Activated CD4-positive, alpha-beta T cell treated with anti-CD3 and anti-CD28 coated beads for 48 hours (primary cell): ENCODE data around the gene IFNLR1.

Experiments used
- DNase-seq: peaks from one replicate; pipeline ENCODE4 v3.0.0-alpha.2; 2020

The IFNLR1 gene

DNA sequence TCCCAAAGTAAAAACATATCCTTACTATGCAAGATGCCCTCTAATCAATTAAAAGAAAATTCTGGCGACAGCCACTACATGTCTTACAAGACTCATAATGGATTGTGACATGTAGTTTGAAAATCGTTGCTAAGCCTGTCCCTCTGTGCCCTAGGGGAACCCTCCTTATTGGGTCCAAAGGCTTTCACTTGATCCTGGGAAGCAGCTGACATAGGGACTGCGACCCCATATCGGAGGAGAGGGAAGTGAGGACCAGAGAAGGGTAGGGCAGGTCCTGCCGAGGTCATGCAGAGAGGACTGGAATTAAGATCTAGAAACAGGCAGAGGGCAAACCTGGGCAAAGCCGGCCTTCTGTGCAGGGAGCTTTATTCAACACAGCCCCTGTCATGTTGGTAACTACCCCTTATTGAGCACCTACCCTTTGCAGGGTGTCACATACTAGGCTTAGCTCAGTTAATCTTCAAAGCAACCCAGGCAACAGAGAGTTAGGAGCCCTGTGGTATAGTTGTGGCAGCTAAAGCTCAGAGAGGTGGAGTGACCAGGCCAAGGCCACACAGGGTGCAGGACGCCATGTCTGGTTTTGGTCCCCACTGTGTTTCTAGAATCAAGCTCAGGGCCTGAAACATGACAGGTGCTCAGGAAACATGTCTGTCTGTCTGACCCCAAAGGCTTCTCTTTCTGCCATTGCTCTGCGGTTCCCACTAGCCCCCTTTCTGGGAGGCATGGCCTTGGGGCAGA is 18.4 kb upstream of the IFNLR1 start:
- no peak for DNase-seq

DNA sequence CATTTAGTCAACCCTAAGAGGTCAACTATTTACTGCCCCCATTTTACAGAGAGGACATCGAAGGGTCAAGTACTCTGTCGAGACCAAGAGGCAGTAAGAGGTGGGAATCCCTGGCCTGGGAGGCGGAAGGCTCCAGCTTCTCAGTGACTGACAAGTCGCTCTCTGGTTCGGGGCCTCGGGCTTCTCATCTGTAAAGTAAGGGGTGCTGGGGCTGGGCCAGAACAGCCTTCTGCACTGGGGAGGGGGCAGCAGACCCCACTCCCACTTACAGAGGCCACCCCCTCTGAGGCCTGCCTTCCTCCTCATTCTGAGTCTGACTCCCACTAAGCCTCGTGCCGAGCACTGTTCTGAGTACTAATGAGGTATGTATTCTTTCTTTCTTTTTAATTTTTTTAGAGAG is 17.0 kb upstream of the IFNLR1 start:
- no peak for DNase-seq

DNA sequence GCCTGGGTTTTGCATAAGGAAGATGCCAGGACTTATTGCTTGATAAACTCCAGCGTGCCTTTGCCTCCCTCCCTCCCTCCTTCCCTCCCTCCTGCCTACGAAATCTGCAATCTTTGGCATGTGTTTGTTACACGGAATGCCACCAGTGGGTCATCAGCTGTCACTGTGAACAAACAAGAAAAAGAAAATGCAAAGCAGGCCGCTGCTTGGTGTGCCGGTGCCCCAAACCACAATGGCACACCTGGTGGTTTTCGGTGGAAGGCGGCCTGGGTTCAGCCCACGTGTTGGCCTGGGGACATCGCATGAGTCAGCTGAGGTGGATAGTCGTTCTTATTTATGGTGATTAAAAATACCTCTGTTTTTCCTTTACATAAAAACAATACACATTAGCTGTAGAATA is 16.3 kb upstream of the IFNLR1 start:
- DNase-seq: peak; percentile 39

DNA sequence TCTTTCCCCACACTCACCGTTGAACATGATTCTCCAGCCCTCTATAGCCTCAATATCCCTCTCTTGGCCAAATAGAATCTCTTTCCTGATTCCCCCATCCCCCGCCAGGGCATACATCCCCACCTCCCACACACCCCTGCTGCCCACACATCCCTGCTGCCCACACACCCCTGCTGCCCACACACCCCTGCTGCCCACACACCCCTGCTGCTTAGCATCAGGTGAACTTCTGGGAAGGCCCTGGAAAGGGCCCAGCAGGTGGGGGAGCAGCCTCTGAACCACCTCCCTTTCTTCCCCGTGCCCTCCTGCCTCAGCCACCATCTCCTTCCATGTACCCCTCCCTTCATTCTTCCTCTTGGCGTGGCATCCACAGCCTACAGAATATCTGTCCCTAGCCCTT is 15.9 kb upstream of the IFNLR1 start:
- DNase-seq: no peak

DNA sequence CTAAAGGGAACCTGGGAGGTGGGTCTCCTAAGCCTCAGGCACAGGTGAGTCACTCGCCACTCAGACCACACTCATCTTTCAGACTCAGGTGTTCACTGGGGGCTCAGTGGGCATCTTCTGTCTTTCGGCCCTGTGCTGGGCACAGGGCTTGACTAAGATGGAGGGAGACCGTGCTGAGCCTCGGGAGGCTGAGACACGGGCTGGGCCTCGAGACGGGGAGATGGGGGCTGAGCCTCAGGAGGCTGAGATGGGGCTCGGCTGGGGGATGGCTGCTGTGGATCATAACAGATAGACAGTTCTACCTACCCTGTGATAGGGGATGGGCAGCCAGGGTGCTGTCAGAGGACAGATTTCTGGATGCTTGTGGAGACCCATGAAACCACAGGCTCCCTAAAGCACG is 15.5 kb upstream of the IFNLR1 start:
- DNase-seq: no peak

DNA sequence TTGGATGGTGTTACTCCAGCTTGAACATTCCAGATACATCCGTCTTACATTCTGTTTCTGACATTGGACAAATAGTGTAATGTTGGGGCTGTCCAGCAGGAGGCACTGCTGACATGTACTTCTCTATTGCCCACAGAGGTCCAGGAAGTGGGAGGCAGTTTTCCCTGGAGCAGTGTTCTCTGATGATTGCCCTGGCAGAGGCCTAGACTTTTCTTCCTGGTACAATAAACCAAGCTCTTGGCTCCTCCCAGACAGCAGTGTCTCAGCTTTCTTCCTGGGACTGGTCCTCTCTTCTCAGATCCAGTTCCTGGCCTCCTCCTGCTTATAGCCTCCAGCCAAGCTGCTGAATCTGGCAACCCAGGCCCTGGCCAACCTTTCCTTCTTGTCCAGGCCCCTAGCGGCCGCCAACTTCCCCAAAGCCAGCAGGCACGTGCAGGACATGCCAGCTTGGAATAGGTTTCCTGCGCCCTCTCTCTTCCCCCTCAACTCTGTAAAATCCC is 14.9 kb upstream of the IFNLR1 start:
- peak; percentile 72 for DNase-seq

DNA sequence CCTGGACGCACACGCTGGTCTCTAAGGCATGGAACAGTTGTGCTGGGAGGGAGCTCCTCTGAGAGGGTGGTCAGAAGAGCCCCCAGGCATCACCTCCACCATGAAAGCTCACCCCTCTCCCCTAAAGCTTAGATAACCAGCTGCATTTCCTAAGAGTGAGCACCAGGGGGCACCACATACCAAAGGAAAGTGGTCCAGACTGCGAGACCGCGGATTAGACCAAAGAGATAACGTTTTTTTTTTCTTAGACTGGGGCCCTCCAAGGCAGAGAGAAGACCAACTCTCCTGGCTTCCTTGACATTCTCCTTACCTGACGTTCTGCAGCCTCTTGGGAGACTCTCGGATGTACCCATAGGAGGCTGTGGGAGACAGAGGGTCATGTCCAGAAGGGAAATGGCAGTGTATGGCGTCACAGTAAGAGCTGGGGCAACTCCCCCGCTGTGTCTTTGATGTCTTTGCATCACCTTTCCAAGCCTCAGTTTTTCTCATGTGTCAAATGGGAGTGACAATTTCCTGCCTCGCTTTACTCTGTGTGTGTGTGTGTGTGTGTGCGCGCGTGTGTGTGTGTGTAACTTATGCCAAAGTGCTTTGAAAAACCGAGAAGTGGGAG is 12.3 kb upstream of the IFNLR1 start:
- peak; percentile 82 for DNase-seq

DNA sequence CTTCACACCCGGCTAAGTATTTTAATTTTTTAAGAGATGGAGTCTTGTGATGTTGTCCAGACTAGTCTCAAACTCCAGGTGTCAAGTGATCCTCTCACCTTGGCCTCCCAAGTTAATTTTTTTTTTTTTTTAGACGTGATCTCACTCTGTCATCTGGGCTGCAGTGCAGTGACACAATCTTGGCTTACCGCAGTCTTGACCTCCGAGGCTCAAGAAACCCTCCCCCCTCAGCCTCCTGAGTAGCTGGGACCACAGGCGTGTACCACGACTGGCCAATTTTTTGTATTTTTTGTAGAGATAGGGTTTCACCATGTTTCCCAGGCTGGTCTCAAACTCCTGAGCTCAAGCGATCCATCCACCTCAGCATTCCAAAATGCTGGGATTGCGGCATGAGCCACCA is 11.7 kb upstream of the IFNLR1 start:
- no peak for DNase-seq

DNA sequence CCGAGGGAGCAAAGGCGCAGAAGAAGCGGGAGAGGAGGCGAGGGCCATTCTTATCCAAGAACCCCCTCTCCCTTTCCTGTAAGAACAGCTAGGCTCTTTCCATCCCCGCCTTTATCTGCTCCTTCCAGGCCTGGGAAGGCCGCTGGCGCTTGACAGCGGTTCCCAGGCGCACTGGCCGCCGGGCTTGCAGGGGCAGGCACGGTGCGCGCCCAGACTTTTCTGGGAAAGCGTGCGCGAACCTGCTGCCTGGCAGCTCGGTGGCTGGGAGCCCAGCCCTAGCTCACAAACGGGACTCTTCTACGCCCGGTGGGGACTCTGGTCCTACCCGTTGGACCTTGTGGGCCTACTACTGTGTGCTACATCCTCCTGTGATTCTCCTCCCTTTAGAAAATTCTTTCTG is 8.8 kb upstream of the IFNLR1 start:
- DNase-seq: no peak

DNA sequence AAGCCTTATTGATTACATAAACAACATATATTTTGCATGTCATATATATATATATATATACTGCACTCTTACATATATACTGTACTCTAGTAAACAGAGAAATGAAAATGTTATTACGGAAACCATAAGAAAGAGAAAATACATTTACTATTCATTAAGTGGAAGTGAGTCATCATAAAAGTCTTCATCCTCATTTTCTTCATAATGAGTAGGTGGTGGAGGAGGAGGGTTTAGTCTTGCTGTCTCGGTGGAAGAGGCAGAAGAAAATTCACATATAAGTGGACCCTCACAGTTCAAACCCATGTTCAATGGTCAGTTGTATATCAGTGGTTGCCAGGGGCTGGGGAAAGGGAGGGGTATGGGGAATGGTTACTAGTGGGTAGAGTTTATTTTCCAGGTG is 8.0 kb upstream of the IFNLR1 start:
- DNase-seq: no peak

DNA sequence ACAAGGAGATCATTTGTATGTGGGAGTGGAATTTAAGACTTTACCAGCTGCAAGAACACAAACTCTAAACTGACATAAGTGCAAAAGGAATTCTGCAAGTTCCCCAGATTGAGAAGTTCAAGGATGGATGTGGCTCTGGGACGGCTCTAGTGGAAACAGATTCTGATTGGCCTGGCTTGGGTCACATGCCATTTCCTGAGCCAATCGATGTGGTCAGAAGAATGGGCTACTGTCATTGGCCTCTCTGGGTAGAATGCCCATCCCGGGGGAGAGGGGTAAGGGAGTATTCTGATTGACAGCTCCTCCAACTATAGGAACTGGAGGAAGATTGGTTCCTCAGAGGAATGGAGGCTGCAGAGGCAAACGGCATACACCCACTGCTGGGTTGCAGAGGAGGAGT is 6.0 kb upstream of the IFNLR1 start:
- DNase-seq: no peak

DNA sequence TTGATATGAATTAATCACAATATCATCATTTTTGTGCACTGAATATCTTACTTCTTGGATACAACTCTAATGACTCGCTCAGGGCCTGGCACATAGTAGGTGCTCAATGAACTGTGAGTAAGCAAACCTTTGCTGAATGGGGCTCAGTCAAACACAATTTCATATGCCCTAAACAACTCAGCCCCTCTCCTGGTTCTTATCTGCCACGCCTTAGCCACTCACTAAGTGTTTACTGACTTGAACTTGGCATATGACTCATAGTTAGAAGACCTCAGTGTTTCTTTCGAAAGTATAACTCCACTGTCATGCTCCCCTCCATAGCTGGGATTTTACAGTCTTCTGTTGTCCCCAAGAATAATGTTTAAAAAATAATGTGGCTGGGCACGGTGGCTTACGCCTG is 4.8 kb upstream of the IFNLR1 start:
- peak; percentile 60 for DNase-seq

DNA sequence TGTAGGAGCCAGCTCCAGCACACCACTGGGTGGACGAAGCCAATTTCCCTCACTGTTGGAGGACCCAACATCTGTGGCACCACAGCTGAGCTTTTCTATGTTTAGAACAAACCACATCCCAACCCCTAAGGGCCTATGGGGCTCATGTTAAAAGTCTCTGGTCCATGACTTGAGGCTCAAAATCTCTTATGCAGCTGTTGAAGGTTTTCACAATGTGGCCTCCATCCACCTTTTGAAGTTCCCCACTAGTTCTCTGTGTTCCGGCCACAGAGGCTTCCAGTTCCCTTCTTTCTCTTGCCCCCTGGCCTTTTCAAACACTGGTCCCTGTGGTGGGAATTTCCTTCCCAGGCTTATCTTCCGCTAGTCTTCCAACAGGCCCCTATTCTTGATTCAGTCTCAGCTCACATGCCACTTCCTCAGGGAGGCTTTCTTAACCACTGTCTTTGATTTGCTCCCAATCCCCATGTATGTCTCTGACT is 3.9 kb upstream of the IFNLR1 start:
- DNase-seq: no peak

DNA sequence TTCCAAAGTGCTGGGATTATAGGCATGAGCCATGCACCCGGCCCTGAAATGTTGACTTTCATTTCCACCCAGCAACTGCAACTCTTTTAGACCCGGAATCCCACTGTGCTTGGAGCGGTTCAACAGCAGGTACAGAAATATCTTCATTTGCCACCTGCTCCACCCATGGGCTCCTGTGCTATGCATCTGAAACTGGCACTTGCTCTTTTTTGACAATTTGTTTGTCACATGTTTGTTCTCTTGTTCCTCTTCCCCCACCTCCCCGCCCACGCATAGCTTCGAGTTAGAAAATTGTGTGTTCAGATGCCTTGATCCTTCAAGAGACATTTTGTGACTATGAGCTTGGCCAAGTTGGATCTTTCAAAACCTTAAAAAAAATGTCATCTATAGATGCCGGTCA is 2.4 kb upstream of the IFNLR1 start:
- DNase-seq: peak; percentile 55

DNA sequence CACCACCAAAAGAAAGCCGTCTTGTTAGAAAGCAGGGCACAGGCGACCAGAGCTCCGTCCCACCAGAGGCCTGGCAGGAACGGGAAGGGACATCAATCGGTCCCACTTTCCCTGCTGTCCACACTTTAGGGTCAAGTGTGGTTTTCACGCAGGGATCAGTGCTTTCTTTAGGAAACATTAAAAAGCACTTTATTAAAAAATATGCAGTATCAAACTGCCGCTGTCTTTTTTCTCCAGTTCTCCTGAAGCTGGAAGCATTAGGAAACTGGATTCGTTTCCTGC is 437 bp downstream of the IFNLR1 start:
- DNase-seq: no peak

DNA sequence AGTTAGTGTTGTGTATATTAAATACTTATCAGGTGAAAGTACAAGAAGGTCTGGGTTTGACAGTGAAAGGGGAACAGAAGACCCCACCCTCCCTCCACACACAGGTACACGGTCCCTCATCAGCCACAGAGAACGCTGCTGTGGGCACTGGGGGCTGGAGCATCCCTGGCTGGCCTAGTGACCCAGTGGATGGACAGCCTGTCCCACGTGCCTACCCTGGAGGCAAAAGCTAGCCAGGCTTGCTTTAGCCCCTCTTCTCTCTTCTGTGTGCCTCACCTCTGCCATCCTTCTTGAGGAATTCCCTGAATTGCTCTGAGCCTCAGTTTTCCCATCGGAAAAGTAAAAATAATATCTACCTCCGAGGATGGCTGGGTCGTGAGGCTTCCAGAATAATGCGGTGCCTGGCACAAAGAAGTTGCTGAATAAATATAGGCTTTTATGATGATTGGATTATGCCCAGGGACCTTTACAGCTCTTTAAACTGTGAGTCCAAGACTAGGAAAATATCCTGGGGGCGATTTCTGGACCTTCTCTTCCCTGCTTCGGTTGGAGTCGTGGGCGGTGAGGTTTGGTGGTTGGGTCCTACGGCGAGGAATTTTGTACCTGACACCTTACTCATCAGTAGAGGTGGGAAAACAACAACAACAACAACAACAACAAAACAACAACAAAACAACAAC is 918 bp downstream of the IFNLR1 start:
- DNase-seq: no peak

DNA sequence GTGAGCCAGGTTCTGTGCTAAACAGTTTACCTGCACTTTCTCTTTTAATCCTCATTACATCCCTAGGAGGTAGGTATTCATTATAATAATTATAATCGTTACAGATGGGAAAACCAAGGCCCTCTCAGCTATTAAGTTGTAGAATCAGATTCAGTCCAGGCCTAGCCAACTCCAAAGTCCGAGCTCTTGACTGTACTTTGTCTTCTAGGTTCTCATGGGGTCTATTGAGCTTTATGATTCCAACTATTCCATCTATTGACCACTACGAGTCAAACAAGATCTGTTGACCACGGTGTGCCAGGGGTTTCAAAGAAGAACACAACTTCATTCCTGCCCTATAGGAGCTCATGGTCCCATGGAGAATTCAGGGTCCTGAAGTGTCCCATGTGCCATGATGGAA is 2.0 kb downstream of the IFNLR1 start:
- DNase-seq: no peak

DNA sequence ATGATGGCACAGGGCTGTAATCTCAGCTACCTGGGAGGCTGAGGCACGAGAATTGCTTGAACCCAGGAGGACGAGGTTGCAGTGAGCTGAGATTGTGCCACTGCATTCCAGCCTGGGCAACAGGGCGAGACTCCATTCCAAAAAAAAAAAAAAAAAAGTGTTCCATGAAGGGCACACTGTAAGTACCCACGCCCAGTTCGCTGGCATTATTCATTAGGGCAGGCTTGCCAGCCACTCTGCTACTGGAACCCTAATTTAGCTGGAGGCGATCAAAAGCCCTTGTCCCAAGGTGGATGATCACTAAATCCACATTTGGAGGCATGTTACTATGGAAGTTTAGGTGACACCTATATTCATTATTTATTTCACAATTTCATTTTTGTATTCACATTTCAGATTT is 5.0 kb downstream of the IFNLR1 start:
- no peak for DNase-seq

DNA sequence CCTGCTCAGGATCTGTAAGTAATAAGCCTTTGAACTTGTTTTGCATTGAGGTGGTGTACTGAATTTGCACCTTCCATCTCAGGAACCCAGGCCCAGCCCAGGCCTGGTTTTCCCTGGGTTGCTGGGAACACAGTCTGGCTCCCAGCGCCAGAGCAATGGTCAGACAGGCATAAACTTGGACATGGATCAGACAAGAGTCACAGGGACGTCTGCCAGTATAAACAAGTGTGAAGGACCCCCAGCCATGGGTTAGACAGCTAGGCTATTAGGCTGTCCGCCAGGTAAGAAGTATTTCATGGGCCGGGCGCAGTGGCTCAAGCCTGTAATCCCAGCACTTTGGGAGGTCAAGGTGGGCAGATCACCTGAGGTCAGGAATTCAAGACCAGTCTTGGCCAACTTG is 5.5 kb downstream of the IFNLR1 start:
- DNase-seq: no peak

DNA sequence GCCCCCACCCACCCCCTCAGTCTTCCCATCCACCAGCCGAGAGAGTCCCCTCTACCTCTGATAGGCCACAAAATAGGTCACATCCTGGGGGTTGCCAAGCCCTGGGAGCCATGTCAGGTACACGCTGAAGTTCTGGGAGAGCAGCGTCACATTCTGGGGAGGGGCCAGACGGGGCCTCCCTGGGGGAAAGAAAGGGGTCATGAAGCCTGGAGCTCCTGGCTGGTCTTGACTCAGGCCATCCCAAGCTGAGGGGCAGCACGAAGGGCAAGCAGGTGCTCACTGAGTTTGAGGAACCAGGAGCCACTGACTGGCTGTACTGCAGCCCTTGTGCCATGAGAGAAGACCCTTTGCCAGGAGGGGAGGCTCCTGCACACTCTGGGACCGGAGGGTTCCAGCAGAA is 6.4 kb downstream of the IFNLR1 start:
- DNase-seq: no peak

DNA sequence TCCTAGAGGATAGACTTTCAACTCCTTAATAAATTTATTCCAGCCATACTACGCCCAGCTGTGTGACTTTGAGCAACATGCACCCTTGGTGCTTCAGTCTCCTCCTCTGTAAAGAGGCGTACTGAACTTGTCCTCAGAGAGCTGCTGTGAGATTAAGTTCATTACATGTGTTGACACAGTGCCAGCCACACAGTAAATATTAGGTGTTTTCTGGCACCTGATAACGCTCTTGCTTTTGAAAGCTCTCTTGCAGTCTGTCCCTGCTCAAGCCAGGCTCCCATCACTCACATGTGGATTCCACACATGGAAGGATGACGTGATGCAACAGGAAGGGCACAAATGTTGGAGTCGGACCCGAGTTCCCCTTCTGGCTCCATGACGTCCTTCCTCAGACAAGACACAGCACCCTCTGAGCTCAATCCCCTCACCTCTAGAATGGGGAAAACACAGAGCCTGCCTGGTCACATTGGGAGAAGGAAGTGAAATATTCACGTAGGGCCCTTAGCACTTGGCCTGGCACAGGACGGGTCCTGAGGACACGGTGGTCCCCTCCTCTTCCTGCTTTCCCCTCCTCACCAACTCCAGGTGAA is 7.7 kb downstream of the IFNLR1 start:
- no peak for DNase-seq

DNA sequence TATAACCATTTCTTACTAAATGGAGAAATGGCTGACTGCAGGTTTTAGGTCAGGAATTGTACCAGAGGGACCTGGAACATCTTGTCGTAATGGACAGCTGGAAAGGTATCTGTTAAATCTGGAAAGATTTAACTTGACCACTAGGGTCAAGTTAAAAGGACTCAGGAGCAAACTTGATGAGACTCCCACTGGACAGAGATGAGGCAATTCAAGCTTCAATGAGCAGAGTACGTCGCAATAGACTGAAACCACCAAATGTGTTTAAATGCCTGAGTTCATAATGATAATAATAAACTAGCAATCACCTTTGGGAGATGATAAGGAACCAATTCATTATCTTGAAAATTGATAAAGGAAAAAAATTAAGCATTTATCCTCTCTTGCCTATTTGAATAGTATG is 8.7 kb downstream of the IFNLR1 start:
- DNase-seq: no peak

DNA sequence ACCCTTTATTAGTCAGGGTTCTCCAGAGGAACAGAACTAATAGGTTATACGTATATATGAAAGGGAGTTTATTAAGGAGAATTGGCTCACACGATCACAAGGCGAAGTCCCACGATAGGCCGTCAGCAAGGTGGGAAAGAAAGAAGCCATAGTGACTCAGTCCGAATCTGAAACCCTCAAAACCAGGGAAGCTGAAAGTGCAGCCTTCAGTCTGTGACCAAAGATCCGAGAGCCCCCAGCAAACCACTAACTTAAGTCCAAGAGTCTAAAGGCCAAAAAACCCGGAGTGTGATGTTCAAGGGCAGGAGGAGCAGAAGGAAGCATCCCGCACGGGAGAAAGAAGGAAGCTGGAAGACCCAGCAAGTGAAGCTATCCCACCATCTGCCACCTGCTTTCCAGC is 9.9 kb downstream of the IFNLR1 start:
- no peak for DNase-seq
